H9 (cell line): ENCODE data around the gene AIFM1. TPM values are rescaled to one million over a fixed set of nuclear protein-coding genes. Genes with fewer than 3 reads are reported as not detected.

Experiments
- DNase-seq: peaks from one replicate; pipeline ENCODE4 v3.0.0-alpha.2; 2017
- H2AFZ ChIP-seq: one replicate; pipeline ENCODE4 v1.6.1; 2013; ENCODE audit warnings: mild to moderate bottlenecking, low read length, control low read depth, moderate library complexity
- H2AK5ac ChIP-seq: 2 replicates; pipeline ENCODE4 v1.6.1; 2013; ENCODE audit warnings: low read length, control low read depth, mixed read lengths; ENCODE audit not compliant: insufficient read length
- H2BK120ac ChIP-seq: one replicate; pipeline ENCODE4 v1.6.1; 2013; ENCODE audit warnings: low read depth, mild to moderate bottlenecking, low read length, control low read depth, inconsistent platforms; ENCODE audit not compliant: poor library complexity, severe bottlenecking
- H2BK12ac ChIP-seq: 2 replicates; pipeline ENCODE4 v1.6.1; 2013; ENCODE audit warnings: low read length, control low read depth, mixed read lengths, low read depth; ENCODE audit not compliant: insufficient read length
- H2BK15ac ChIP-seq: 2 replicates; pipeline ENCODE4 v1.6.1; 2013; ENCODE audit warnings: low read depth, low read length, control low read depth
- H2BK20ac ChIP-seq: one replicate; pipeline ENCODE4 v1.6.1; 2013; ENCODE audit warnings: low read depth, mild to moderate bottlenecking, low read length, control low read depth, inconsistent platforms; ENCODE audit not compliant: poor library complexity, severe bottlenecking
- H2BK5ac ChIP-seq: 2 replicates; pipeline ENCODE4 v1.6.1; 2013; ENCODE audit warnings: low read length, control low read depth, mixed read lengths; ENCODE audit not compliant: insufficient read length
- H3K14ac ChIP-seq: 2 replicates; pipeline ENCODE4 v1.6.1; 2013; ENCODE audit warnings: low read length, control low read depth; ENCODE audit not compliant: insufficient read depth
- H3K18ac ChIP-seq: 2 replicates; pipeline ENCODE4 v1.6.1; 2013; ENCODE audit warnings: low read depth, mild to moderate bottlenecking, mixed read lengths, low read length, control low read depth; ENCODE audit not compliant: insufficient read length
- H3K23ac ChIP-seq: 2 replicates; pipeline ENCODE4 v1.6.1; 2013; ENCODE audit warnings: low read length, control low read depth, mixed read lengths, low read depth; ENCODE audit not compliant: insufficient read length
- H3K23me2 ChIP-seq: 2 replicates; pipeline ENCODE4 v1.6.1; 2013; ENCODE audit warnings: low read depth, mild to moderate bottlenecking, mixed read lengths, low read length, control low read depth; ENCODE audit not compliant: insufficient read length, poor library complexity, severe bottlenecking
- H3K27ac ChIP-seq: 2 replicates; pipeline ENCODE4 v1.5.1; 2013; ENCODE audit warnings: low read length, control low read depth, mixed read lengths, low read depth; ENCODE audit not compliant: insufficient read length
- H3K27me3 ChIP-seq: 2 replicates; pipeline ENCODE4 v1.6.1; 2013; ENCODE audit warnings: low read length, control low read depth, inconsistent platforms; ENCODE audit not compliant: insufficient read depth
- H3K4ac ChIP-seq: 2 replicates; pipeline ENCODE4 v1.6.1; 2013; ENCODE audit warnings: low read depth, mild to moderate bottlenecking, control low read depth, inconsistent platforms, low read length, moderate library complexity
- H3K4me1 ChIP-seq: 2 replicates; pipeline ENCODE4 v1.6.1; 2013; ENCODE audit warnings: low read length, control low read depth, inconsistent platforms; ENCODE audit not compliant: insufficient read depth
- H3K4me2 ChIP-seq: 2 replicates; pipeline ENCODE4 v1.6.1; 2013; ENCODE audit warnings: low read length, control low read depth, mixed read lengths; ENCODE audit not compliant: insufficient read length, insufficient read depth
- H3K56ac ChIP-seq: 2 replicates; pipeline ENCODE4 v1.6.1; 2013; ENCODE audit warnings: low read depth, mild to moderate bottlenecking, mixed read lengths, low read length, control low read depth; ENCODE audit not compliant: insufficient read length
- H3K79me1 ChIP-seq: 2 replicates; pipeline ENCODE4 v1.6.1; 2013; ENCODE audit warnings: low read depth, mild to moderate bottlenecking, moderate library complexity, low read length, control low read depth, inconsistent platforms; ENCODE audit not compliant: insufficient read depth, poor library complexity, severe bottlenecking
- H3K79me2 ChIP-seq: 2 replicates; pipeline ENCODE4 v1.6.1; 2013; ENCODE audit warnings: low read length, control low read depth, inconsistent platforms; ENCODE audit not compliant: insufficient read depth
- H3K9ac ChIP-seq: 2 replicates; pipeline ENCODE4 v1.6.1; 2013; ENCODE audit warnings: low read length, control low read depth, mixed read lengths; ENCODE audit not compliant: insufficient read length; ENCODE audit errors: extremely low read depth
- H3K9me3 ChIP-seq: one replicate; pipeline ENCODE4 v1.6.1; 2013; ENCODE audit warnings: low read depth, low read length, inconsistent platforms; ENCODE audit not compliant: control insufficient read depth
- H3T11ph ChIP-seq: one replicate; pipeline ENCODE4 v1.6.1; 2013; ENCODE audit warnings: mild to moderate bottlenecking, low read length, control low read depth, inconsistent platforms
- H4K20me1 ChIP-seq: one replicate; pipeline ENCODE4 v1.6.1; 2013; ENCODE audit not compliant: control insufficient read depth, insufficient read length, insufficient read depth
- H4K5ac ChIP-seq: 2 replicates; pipeline ENCODE4 v1.6.1; 2013; ENCODE audit warnings: low read depth, mild to moderate bottlenecking, mixed read lengths, low read length, control low read depth; ENCODE audit not compliant: insufficient read length
- H4K8ac ChIP-seq: replicated peaks from 2 replicates; pipeline ENCODE4 v1.6.1; 2013; ENCODE audit warnings: low read length, control low read depth, mixed read lengths, low read depth; ENCODE audit not compliant: insufficient read length
- H4K91ac ChIP-seq: 2 replicates; pipeline ENCODE4 v1.6.1; 2013; ENCODE audit warnings: low read depth, mild to moderate bottlenecking, moderate library complexity, mixed read lengths, low read length, control low read depth; ENCODE audit not compliant: insufficient read length
- H3K27ac Mint-ChIP-seq, 3 experiments: 2 replicates in 2 of 3; 3 replicates in 1 of 3; pipeline ENCODE4 v1.8.0; 2020 to 2021; ENCODE audit warnings: mixed read lengths in 3 of 3, mild to moderate bottlenecking in 1 of 3, moderate library complexity in 1 of 3
- H3K27me3 Mint-ChIP-seq: 2 replicates; pipeline ENCODE4 v1.8.0; 2021; ENCODE audit warnings: low read depth, mild to moderate bottlenecking, moderate library complexity, mixed read lengths
- H3K36me3 Mint-ChIP-seq, 3 experiments: 2 replicates in 2 of 3; 3 replicates in 1 of 3; pipeline ENCODE4 v1.8.0; 2020 to 2021; ENCODE audit warnings: low read depth in 3 of 3, mixed read lengths in 3 of 3; ENCODE audit not compliant: insufficient read depth in 1 of 3
- H3K4me1 Mint-ChIP-seq, 2 experiments: 2 replicates each; pipeline ENCODE4 v1.8.0; 2020; ENCODE audit warnings: mixed read lengths in 2 of 2
- H3K4me3 Mint-ChIP-seq, 2 experiments: 2 replicates in 1 of 2; 3 replicates in 1 of 2; pipeline ENCODE4 v1.8.0; 2020 to 2021; ENCODE audit warnings: mild to moderate bottlenecking in 2 of 2, mixed read lengths in 2 of 2, moderate library complexity in 1 of 2
- H3K9me3 Mint-ChIP-seq, 2 experiments: 2 replicates in 1 of 2; 3 replicates in 1 of 2; pipeline ENCODE4 v1.8.0; 2020; ENCODE audit warnings: mild to moderate bottlenecking in 2 of 2, mixed read lengths in 2 of 2, moderate library complexity in 1 of 2
- CTCF ChIP-seq: fragments of 200-600 bp; sonication (generic); conservative IDR thresholded peaks from 3 replicates; pipeline ENCODE4 v1.8.0; 2021; ENCODE audit warnings: antibody characterized with exemption, mild to moderate bottlenecking
- WGBS: extraction: QIAGEN DNeasy Blood & Tissue Kit; methylation state at CpG from one replicate; pipeline ENCODE4 v1.1.7; 2013; ENCODE audit warnings: missing lambda C conversion rate, low lambda C conversion rate, mixed read lengths; ENCODE audit not compliant: insufficient read length; ENCODE audit errors: extremely low coverage; 5-methylcytosine and 5-hydroxymethylcytosine counted together
- total RNA-seq: library from RNA; stranded (reverse); gene quantifications from 2 replicates; pipeline ENCODE4 v1.2.1, GENCODE V29; 2021

Gene AIFM1
- total RNA-seq, 1 experiment from 2014 or later, result 43.7 TPM

GRCh38 chrX:130125091-130125874 lies 40.4 kb downstream of the AIFM1 start:
- Histone ChIP-seq H4K5ac (no peak overlapping the region), H3K79me1 (no peaks in the 10 kb centered on the region), H2BK12ac (no peak overlapping the region), H3K9me3 (peaks cover 18% of the 10 kb centered on the region), H3K14ac (no peak overlapping the region), H3K79me2 (no peaks in the 10 kb centered on the region), H3K18ac (no peak overlapping the region), H3K4me1 (no peaks in the 10 kb centered on the region), H3K23me2 (peaks cover 3% of the 10 kb centered on the region), H2BK15ac (no peak overlapping the region), H2AFZ (no peak overlapping the region), H3K27ac (no peak overlapping the region), H4K91ac (no peak overlapping the region), H4K20me1 (no peaks in the 10 kb centered on the region), H3K56ac (no peak overlapping the region), H3K9ac (no peak overlapping the region), H3K4ac (no peak overlapping the region), H3K23ac (no peak overlapping the region), H3K4me2 (no peak overlapping the region), H2BK20ac (no peak overlapping the region), H3K27me3 (no peaks in the 10 kb centered on the region), H3T11ph (no peak overlapping the region), H2AK5ac (no peak overlapping the region), H2BK120ac (no peak overlapping the region), H2BK5ac (no peak overlapping the region), H4K8ac (no peak overlapping the region)
- TF ChIP-seq CTCF, result no peak
- Mint-ChIP-seq H3K27ac (no peak overlapping the region), H3K4me1 (peaks cover under 1 to 3% of the 10 kb centered on the region in 2 experiments; a peak in 3 of 4 replicates), H3K36me3 (peaks cover 16 to 33% (median 25%) of the 10 kb centered on the region in 3 experiments; a peak in 6 of 7 replicates), H3K27me3 (peaks cover 11% of the 10 kb centered on the region), H3K9me3 (peaks cover 0 to 74% of the 10 kb centered on the region in 2 experiments; a peak in 2 of 5 replicates), H3K4me3 (no peak overlapping the region)
- no CpG with 5 or more reads among the region's 13 CpGs for WGBS
- no peak for DNase-seq
